ENCODE results near the gene B3GAT1.
A peak's percentile ranks its signal among the peaks of the same experiment; 100 is the strongest.
"Not testable (repeated sequence)": the region's sequence is repeated elsewhere in the genome, so short reads cannot be mapped to it uniquely, and the experiment has no call there.

The B3GAT1 gene

GRCh38 chr11:134412203-134413042 lies at the start of gene B3GAT1:
B3GAT1 (minus strand) TSS chr11:134412242; CDS start chr11:134387659, 24,583 bp downstream.
- DNase-seq (ENCODE audit: low spot score): peak; percentile 85

GRCh38 chr11:134461621-134462020 lies 49.6 kb upstream of the B3GAT1 start:
- no peak for DNase-seq (ENCODE audit: low spot score)

GRCh38 chr11:134460881-134461280 lies 48.8 kb upstream of the B3GAT1 start:
- DNase-seq (ENCODE audit: low spot score): no peak

- DNase-seq (ENCODE audit: low spot score): no peak
These were observed 48.1 kb upstream of the B3GAT1 start for GRCh38 chr11:134460062-134460561.

- DNase-seq (ENCODE audit: low spot score): no peak
These were observed 47.4 kb upstream of the B3GAT1 start for GRCh38 chr11:134459246-134460061.

GRCh38 chr11:134457411-134458007 lies 45.5 kb upstream of the B3GAT1 start:
- not testable (repeated sequence) for DNase-seq (ENCODE audit: low spot score)

GRCh38 chr11:134455516-134455915 lies 43.5 kb upstream of the B3GAT1 start:
- no peak for DNase-seq (ENCODE audit: low spot score)

GRCh38 chr11:134454146-134454690 lies 42.2 kb upstream of the B3GAT1 start:
- no peak for DNase-seq (ENCODE audit: low spot score)

GRCh38 chr11:134453441-134453840 lies 41.4 kb upstream of the B3GAT1 start:
- no peak for DNase-seq (ENCODE audit: low spot score)

- DNase-seq (ENCODE audit: low spot score): no peak
These were observed 40.8 kb upstream of the B3GAT1 start for GRCh38 chr11:134452838-134453155.

GRCh38 chr11:134452026-134452837 lies 40.2 kb upstream of the B3GAT1 start:
- no peak for DNase-seq (ENCODE audit: low spot score)

GRCh38 chr11:134450186-134450585 lies 38.1 kb upstream of the B3GAT1 start:
- no peak for DNase-seq (ENCODE audit: low spot score)

- peak; percentile 74 for DNase-seq (ENCODE audit: low spot score)
These were observed 37.7 kb upstream of the B3GAT1 start for GRCh38 chr11:134449713-134450112.

GRCh38 chr11:134449051-134449450 lies 37.0 kb upstream of the B3GAT1 start:
- DNase-seq (ENCODE audit: low spot score): no peak

- no peak for DNase-seq (ENCODE audit: low spot score)
These were observed 35.7 kb upstream of the B3GAT1 start for GRCh38 chr11:134447696-134448095.

GRCh38 chr11:134445601-134446325 lies 33.7 kb upstream of the B3GAT1 start:
- DNase-seq (ENCODE audit: low spot score): no peak

- DNase-seq (ENCODE audit: low spot score): not testable (repeated sequence)
These were observed 32.4 kb upstream of the B3GAT1 start for GRCh38 chr11:134444160-134445108.

GRCh38 chr11:134443246-134443645 lies 31.2 kb upstream of the B3GAT1 start:
- DNase-seq (ENCODE audit: low spot score): no peak

GRCh38 chr11:134442246-134442645 lies 30.2 kb upstream of the B3GAT1 start:
- no peak for DNase-seq (ENCODE audit: low spot score)

- no peak for DNase-seq (ENCODE audit: low spot score)
These were observed 29.7 kb upstream of the B3GAT1 start for GRCh38 chr11:134441706-134442105.

Measured in iPS-NIHi11 (cell line).